ENCODE measurements around the gene DCTN4. TPM values are rescaled to one million over a fixed set of nuclear protein-coding genes. Genes with fewer than 3 reads are reported as not detected.

The DCTN4 gene
- total and polyA plus RNA-seq, 5 donors from 2014 or later: 7.7 to 85.8 (median 10.2) TPM

GRCh38 chr5:150789943-150790611, 31.3 kb upstream of the DCTN4 start:
- H3K4me3 ChIP-seq (ENCODE audit: low read depth, low read length): no peak overlapping the region
- peaks cover 6 to 24% (median 16%) of the 10 kb centered on the region in 4 donors for H3K4me1 Mint-ChIP-seq
- peaks cover 4% of the 10 kb centered on the region for H3K27me3 Mint-ChIP-seq
- H3K36me3 Mint-ChIP-seq: no peaks in the 10 kb centered on the region
- H3K9me3 ChIP-seq (ENCODE audit: control insufficient read depth in 2 of 2, low read length in 2 of 2): no peaks in the 10 kb centered on the region
- DNase-seq (peak in 1 of 3 donors; percentile 72), ATAC-seq (ENCODE audit: low read depth in 2 of 2) (peak; percentile 95 to 98)
- no peak overlapping the region for H3K27ac ChIP-seq (ENCODE audit: insufficient read depth, low read length, poor library complexity, severe bottlenecking)
- H3K27ac Mint-ChIP-seq: peak overlapping the region; percentile 1 to 67 (median 8)
- no peaks in the 10 kb centered on the region for H3K36me3 ChIP-seq (ENCODE audit: control insufficient read depth, insufficient read depth, low read length)
- peak overlapping the region in 2 of 4 donors; percentile 31 to 55 for H3K4me3 Mint-ChIP-seq
- peaks cover 10% of the 10 kb centered on the region for H3K4me1 ChIP-seq (ENCODE audit: control insufficient read depth, insufficient read depth, low read length, poor library complexity, severe bottlenecking)
- peaks cover 0 to 1% (median 0%) of the 10 kb centered on the region in 7 donors for H3K9me3 Mint-ChIP-seq
- no peaks in the 10 kb centered on the region for H3K27me3 ChIP-seq (ENCODE audit: control insufficient read depth, insufficient read depth, low read length)

DNA sequence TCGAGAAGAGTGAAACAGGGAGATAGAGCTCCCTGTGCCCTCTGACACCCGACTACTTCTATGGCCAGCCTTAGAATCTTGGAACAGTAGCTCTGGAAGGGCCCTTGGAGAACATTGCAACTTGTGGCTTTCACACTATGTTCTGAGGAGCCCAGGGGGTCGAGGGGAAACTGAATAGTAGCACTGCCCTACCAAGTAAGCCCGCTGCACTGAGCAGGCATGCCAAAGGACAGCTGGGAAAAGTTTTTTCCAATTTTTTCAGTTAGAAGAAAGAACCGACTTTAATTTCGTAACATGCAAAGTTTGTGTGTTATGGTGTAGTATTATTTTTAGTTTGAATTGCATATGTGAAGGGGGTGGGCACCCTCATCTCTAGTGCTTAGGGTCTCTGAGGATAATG, 30.6 kb upstream of the DCTN4 start:
- H3K4me1 ChIP-seq (ENCODE audit: control insufficient read depth, insufficient read depth, low read length, poor library complexity, severe bottlenecking): peaks cover 14% of the 10 kb centered on the region
- Mint-ChIP-seq H3K27ac (peak overlapping the region in 2 of 3 donors; percentile 1 to 67), H3K36me3 (no peaks in the 10 kb centered on the region), H3K9me3 (peaks cover 0 to 1% (median 0%) of the 10 kb centered on the region in 7 donors), H3K4me1 (peaks cover 10 to 28% (median 19%) of the 10 kb centered on the region in 4 donors), H3K27me3 (peaks cover 4% of the 10 kb centered on the region), H3K4me3 (peak overlapping the region in 1 of 4 donors; percentile 31)
- DNase-seq: no peak
- no peaks in the 10 kb centered on the region for H3K9me3 ChIP-seq (ENCODE audit: control insufficient read depth in 2 of 2, low read length in 2 of 2)
- no peak overlapping the region for H3K27ac ChIP-seq (ENCODE audit: insufficient read depth, low read length, poor library complexity, severe bottlenecking)
- no peak for ATAC-seq (ENCODE audit: low read depth in 2 of 2)
- no peaks in the 10 kb centered on the region for H3K27me3 ChIP-seq (ENCODE audit: control insufficient read depth, insufficient read depth, low read length)
- no peaks in the 10 kb centered on the region for H3K36me3 ChIP-seq (ENCODE audit: control insufficient read depth, insufficient read depth, low read length)
- H3K4me3 ChIP-seq (ENCODE audit: low read depth, low read length): no peak overlapping the region

- ATAC-seq (ENCODE audit: low read depth in 2 of 2) (no peak), DNase-seq (no peak)
- H3K27ac Mint-ChIP-seq: no peak overlapping the region
- no peak overlapping the region for H3K4me3 Mint-ChIP-seq
- Histone ChIP-seq H3K9me3 (ENCODE audit: control insufficient read depth in 2 of 2, low read length in 2 of 2) (no peaks in the 10 kb centered on the region), H3K4me1 (ENCODE audit: control insufficient read depth, insufficient read depth, low read length, poor library complexity, severe bottlenecking) (peaks cover 18% of the 10 kb centered on the region), H3K4me3 (ENCODE audit: low read depth, low read length) (no peak overlapping the region), H3K27me3 (ENCODE audit: control insufficient read depth, insufficient read depth, low read length) (no peaks in the 10 kb centered on the region), H3K36me3 (ENCODE audit: control insufficient read depth, insufficient read depth, low read length) (no peaks in the 10 kb centered on the region), H3K27ac (ENCODE audit: insufficient read depth, low read length, poor library complexity, severe bottlenecking) (no peak overlapping the region)
- H3K36me3 Mint-ChIP-seq: no peaks in the 10 kb centered on the region
- peaks cover 15 to 33% (median 23%) of the 10 kb centered on the region in 4 donors for H3K4me1 Mint-ChIP-seq
- H3K27me3 Mint-ChIP-seq: peaks cover 4% of the 10 kb centered on the region
- H3K9me3 Mint-ChIP-seq: peaks cover 0 to 1% (median 0%) of the 10 kb centered on the region in 7 donors
These were observed 30.2 kb upstream of the DCTN4 start for GRCh38 chr5:150788977-150789376.

GRCh38 chr5:150787656-150788055, 28.8 kb upstream of the DCTN4 start:
- Mint-ChIP-seq H3K27ac (no peak overlapping the region), H3K4me3 (no peak overlapping the region)

GRCh38 chr5:150786876-150787275, 28.1 kb upstream of the DCTN4 start:
- Mint-ChIP-seq H3K4me3 (no peak overlapping the region), H3K9me3 (no peaks in the 10 kb centered on the region), H3K27ac (peak overlapping the region; percentile 13 to 52 (median 44)), H3K4me1 (peaks cover 27 to 54% (median 39%) of the 10 kb centered on the region in 4 donors), H3K27me3 (no peaks in the 10 kb centered on the region), H3K36me3 (no peaks in the 10 kb centered on the region)
- Histone ChIP-seq H3K4me1 (ENCODE audit: control insufficient read depth, insufficient read depth, low read length, poor library complexity, severe bottlenecking) (peaks cover 35% of the 10 kb centered on the region), H3K4me3 (ENCODE audit: low read depth, low read length) (no peak overlapping the region), H3K27me3 (ENCODE audit: control insufficient read depth, insufficient read depth, low read length) (no peaks in the 10 kb centered on the region), H3K36me3 (ENCODE audit: control insufficient read depth, insufficient read depth, low read length) (no peaks in the 10 kb centered on the region), H3K27ac (ENCODE audit: insufficient read depth, low read length, poor library complexity, severe bottlenecking) (no peak overlapping the region), H3K9me3 (ENCODE audit: control insufficient read depth in 2 of 2, low read length in 2 of 2) (no peaks in the 10 kb centered on the region)
- DNase-seq (no peak), ATAC-seq (ENCODE audit: low read depth in 2 of 2) (no peak)

More at GRCh38 chr5:150787656-150788055, 28.8 kb upstream of the DCTN4 start:
- Mint-ChIP-seq H3K4me1 (peaks cover 24 to 46% (median 34%) of the 10 kb centered on the region in 4 donors), H3K9me3 (no peaks in the 10 kb centered on the region), H3K36me3 (no peaks in the 10 kb centered on the region), H3K27me3 (no peaks in the 10 kb centered on the region)
- H3K4me1 ChIP-seq (ENCODE audit: control insufficient read depth, insufficient read depth, low read length, poor library complexity, severe bottlenecking): peaks cover 31% of the 10 kb centered on the region
- H3K36me3 ChIP-seq (ENCODE audit: control insufficient read depth, insufficient read depth, low read length): no peaks in the 10 kb centered on the region
- ATAC-seq (ENCODE audit: low read depth in 2 of 2) (no peak), DNase-seq (no peak)
- H3K9me3 ChIP-seq (ENCODE audit: control insufficient read depth in 2 of 2, low read length in 2 of 2): no peaks in the 10 kb centered on the region
- H3K4me3 ChIP-seq (ENCODE audit: low read depth, low read length): no peak overlapping the region
- no peak overlapping the region for H3K27ac ChIP-seq (ENCODE audit: insufficient read depth, low read length, poor library complexity, severe bottlenecking)
- H3K27me3 ChIP-seq (ENCODE audit: control insufficient read depth, insufficient read depth, low read length): no peaks in the 10 kb centered on the region

DNA sequence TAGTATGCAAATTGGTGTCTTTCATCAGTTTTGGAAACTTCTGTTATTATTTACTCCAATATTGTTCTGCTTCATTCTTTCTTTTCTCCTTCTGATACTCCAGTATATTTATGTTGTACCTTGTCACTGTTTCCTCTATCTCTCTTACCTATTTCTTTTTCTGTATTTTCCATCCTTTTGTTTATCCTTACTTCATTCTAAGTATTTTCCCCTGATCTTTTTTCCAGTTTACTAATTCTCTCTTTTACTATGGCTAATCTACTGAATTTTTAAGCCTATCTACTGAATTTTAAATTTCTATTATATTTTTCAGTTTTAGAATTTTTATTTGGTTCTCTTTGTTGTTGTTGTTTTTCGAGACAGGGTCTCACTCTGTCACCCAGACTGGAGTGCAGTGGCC, 27.1 kb upstream of the DCTN4 start:
- Histone ChIP-seq H3K4me1 (ENCODE audit: control insufficient read depth, insufficient read depth, low read length, poor library complexity, severe bottlenecking) (peaks cover 35% of the 10 kb centered on the region), H3K4me3 (ENCODE audit: low read depth, low read length) (no peak overlapping the region), H3K9me3 (ENCODE audit: control insufficient read depth in 2 of 2, low read length in 2 of 2) (no peaks in the 10 kb centered on the region), H3K27me3 (ENCODE audit: control insufficient read depth, insufficient read depth, low read length) (no peaks in the 10 kb centered on the region), H3K36me3 (ENCODE audit: control insufficient read depth, insufficient read depth, low read length) (no peaks in the 10 kb centered on the region), H3K27ac (ENCODE audit: insufficient read depth, low read length, poor library complexity, severe bottlenecking) (no peak overlapping the region)
- DNase-seq: no peak
- Mint-ChIP-seq H3K27me3 (no peaks in the 10 kb centered on the region), H3K36me3 (no peaks in the 10 kb centered on the region), H3K27ac (peak overlapping the region in 2 of 3 donors; percentile 30 to 60), H3K9me3 (no peaks in the 10 kb centered on the region), H3K4me1 (peaks cover 28 to 63% (median 44%) of the 10 kb centered on the region in 4 donors), H3K4me3 (no peak overlapping the region)
- ATAC-seq (ENCODE audit: low read depth in 2 of 2): no peak

- Histone ChIP-seq H3K36me3 (ENCODE audit: control insufficient read depth, insufficient read depth, low read length) (no peaks in the 10 kb centered on the region), H3K4me3 (ENCODE audit: low read depth, low read length) (peak overlapping the region; percentile 64), H3K4me1 (ENCODE audit: control insufficient read depth, insufficient read depth, low read length, poor library complexity, severe bottlenecking) (peaks cover 34% of the 10 kb centered on the region), H3K27ac (ENCODE audit: insufficient read depth, low read length, poor library complexity, severe bottlenecking) (peak overlapping the region; percentile 73), H3K9me3 (ENCODE audit: control insufficient read depth in 2 of 2, low read length in 2 of 2) (no peaks in the 10 kb centered on the region), H3K27me3 (ENCODE audit: control insufficient read depth, insufficient read depth, low read length) (no peaks in the 10 kb centered on the region)
- no peaks in the 10 kb centered on the region for H3K27me3 Mint-ChIP-seq
- DNase-seq: peak; percentile 34 to 89 (median 79)
- peak overlapping the region; percentile 78 to 85 (median 82) for H3K4me3 Mint-ChIP-seq
- H3K9me3 Mint-ChIP-seq: no peaks in the 10 kb centered on the region
- ATAC-seq (ENCODE audit: low read depth in 2 of 2): peak; percentile 92
- H3K36me3 Mint-ChIP-seq: no peaks in the 10 kb centered on the region
- peak overlapping the region; percentile 91 to 96 (median 95) for H3K27ac Mint-ChIP-seq
- H3K4me1 Mint-ChIP-seq: peaks cover 26 to 64% (median 39%) of the 10 kb centered on the region in 4 donors
These were observed 24.7 kb upstream of the DCTN4 start for GRCh38 chr5:150783422-150783928.

Data from CD4-positive, CD25-positive, alpha-beta regulatory T cell (primary cell).